Panc1 (cell line): ENCODE data around the gene SRP72.

Experiments used
- CTCF ChIP-seq: fragments of 450-650 bp; IDR thresholded peaks from 2 replicates; pipeline ENCODE4 v1.5.1; 2017; ENCODE audit warnings: mild to moderate bottlenecking
- POLR2AphosphoS5 ChIP-seq: IDR thresholded peaks from 2 replicates; pipeline ENCODE4 v1.6.1; 2012; ENCODE audit warnings: mild to moderate bottlenecking, low read depth, low read length, moderate library complexity
- SIN3A ChIP-seq: IDR thresholded peaks from 2 replicates; pipeline ENCODE4 v1.6.1; 2012; ENCODE audit warnings: low read depth, mild to moderate bottlenecking, low read length, moderate library complexity, borderline replicate concordance; ENCODE audit not compliant: insufficient read depth

GRCh38 chr4:56465599-56466295, 1.7 kb upstream of the SRP72 start:
- no peak for TF ChIP-seq SIN3A
- TF ChIP-seq CTCF: no peak
- TF ChIP-seq POLR2AphosphoS5: no peak
